22Rv1 (cell line): ENCODE results near the gene NPIPB2.

ENCODE experiments used
- ZFX ChIP-seq: fragments of 450-650 bp; IDR thresholded peaks from 2 replicates; pipeline ENCODE4 v1.6.1; 2017; ENCODE audit warnings: antibody characterized with exemption, borderline replicate concordance
- TF ChIP-seq, protein P1 (sequence below): fragments of 450-650 bp; IDR thresholded peaks from 2 replicates; pipeline ENCODE4 v1.5.1; 2017; ENCODE audit warnings: mild to moderate bottlenecking

DNA sequence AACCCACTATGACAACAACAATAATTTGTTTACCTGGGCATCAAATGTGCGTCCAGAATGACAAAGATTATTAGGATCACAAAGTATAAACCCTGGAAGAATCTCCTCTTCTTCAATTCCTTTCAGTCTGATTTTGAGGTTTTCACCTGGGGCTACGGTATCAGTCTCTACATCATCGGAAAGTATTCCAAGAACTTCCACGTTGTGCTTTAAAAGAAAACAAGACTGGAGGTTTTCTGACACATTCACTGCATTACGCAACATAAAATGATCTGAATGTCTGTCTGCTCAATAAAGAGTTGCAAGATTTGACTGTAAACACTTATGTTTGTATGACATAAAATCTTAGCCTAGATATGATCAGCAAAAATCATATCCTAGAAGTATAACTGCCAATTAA is 64.5 kb downstream of the NPIPB2 start:
- TF ChIP-seq, protein P1, sequence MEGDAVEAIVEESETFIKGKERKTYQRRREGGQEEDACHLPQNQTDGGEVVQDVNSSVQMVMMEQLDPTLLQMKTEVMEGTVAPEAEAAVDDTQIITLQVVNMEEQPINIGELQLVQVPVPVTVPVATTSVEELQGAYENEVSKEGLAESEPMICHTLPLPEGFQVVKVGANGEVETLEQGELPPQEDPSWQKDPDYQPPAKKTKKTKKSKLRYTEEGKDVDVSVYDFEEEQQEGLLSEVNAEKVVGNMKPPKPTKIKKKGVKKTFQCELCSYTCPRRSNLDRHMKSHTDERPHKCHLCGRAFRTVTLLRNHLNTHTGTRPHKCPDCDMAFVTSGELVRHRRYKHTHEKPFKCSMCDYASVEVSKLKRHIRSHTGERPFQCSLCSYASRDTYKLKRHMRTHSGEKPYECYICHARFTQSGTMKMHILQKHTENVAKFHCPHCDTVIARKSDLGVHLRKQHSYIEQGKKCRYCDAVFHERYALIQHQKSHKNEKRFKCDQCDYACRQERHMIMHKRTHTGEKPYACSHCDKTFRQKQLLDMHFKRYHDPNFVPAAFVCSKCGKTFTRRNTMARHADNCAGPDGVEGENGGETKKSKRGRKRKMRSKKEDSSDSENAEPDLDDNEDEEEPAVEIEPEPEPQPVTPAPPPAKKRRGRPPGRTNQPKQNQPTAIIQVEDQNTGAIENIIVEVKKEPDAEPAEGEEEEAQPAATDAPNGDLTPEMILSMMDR = no peak
- TF ChIP-seq ZFX = no peak
